T-helper 2 cell treated with Interferon-gamma antibody and Interleukin-4, amounts not matched to agents 100 ng/mL and 5 ng/mL, for 36 hours (primary cell): Measurements from ENCODE around the gene HAX1. TPM values are rescaled to one million over a fixed set of nuclear protein-coding genes. Genes with fewer than 3 reads are reported as not detected.
"Not testable (repeated sequence)": the region's sequence is repeated elsewhere in the genome, so short reads cannot be mapped to it uniquely, and the experiment has no call there.

ENCODE experiments used
- intact Hi-C: fragments of 100-400 bp; cut with micrococcal nuclease; formaldehyde crosslinking; loops from one replicate; pipeline ENCODE4 v1.15.1; 2023
- total RNA-seq: library from RNA; stranded (reverse); gene quantifications from 2 replicates; pipeline ENCODE4 v1.2.3, GENCODE V29; 2022

HAX1 gene
- total RNA-seq = 112 and 115 TPM in 2 replicates

DNA sequence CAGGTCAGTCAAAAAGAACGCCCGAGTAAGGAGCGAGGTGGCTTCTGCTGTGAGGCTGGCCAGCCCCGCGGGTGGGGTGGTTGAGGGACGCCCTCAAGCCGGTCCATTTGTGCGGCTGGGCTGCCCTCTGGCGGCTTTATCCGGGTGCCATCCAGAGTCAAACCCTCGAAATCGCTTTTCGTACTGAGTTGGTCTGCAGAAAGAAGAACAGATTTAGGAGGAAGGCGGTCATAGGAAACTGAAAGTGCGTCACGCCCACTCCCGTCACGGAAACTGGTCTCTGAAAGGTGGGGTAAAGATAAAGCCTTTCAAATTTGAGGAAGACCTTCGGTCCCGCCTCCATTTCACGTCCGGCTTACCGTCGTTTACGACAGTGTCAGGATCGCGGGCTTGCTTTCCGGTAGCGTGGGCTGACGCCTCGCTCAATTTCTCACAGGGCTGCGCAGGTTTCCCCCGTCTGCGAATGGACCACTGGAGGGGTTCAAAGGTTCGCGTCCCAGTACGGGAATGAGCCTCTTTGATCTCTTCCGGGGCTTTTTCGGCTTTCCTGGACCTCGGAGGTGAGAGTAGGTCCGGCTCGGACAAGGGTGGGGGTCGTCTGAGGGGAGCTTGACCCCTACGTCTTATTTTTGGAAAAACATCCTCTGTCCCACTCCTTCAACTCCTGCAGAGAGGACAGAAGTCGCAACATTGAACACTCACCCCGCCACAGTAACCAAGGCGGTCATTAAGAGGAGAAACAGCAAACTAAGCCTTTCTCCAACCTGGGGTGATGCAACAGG lies at the start of gene HAX1:
HAX1 (plus strand) TSS at position 413 of the 782 bp plus-strand sequence; CDS start at position 508, 95 bp downstream.
- intact Hi-C loops = loop anchor here (1.0 to 2.0 kb wide), 9 partner anchors 52 to 601 kb away; partner anchors contain the start of genes RPS27 and UBAP2L

DNA sequence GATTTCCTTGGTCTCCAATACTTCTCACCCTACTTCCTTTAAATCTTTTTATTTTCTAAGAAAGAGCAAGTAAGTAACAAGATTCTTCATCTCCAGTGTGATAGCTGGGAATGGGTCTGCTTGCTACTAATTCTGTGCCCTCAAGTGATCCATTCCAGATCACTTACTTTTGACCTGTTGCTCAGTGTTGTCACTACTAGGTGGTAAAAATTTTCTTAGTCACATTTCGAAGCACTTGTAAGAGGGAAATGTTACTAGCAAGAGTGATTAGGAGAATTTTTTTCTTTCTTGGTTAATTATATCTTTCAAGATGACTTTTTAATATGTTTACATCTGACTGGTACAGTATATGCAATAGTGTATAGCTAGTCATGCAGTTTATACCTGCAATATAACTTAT lies 49.5 kb upstream of the HAX1 start:
- intact Hi-C loops = loop anchor here (5.0 kb wide), 1 partner anchor 384 kb away; the partner anchor contains the start of gene ADAR

DNA sequence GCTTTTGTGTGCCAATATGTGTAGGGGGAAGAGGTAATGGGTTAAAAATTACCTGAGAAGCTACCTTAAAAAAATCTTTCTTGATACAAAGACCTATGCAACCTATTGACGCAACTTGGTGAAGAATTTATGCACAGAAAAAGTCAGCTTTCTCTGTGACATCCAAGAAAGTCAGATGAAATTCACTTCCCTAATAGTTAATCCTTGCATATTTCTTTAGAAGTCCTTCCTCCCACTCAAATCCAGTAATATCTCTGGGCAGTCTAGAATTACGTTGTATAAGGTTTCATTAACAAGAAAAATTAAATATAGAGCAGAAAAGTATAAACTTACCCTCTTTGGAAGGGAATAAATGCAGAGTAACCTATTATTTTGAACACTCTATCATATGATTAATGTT lies 48.8 kb upstream of the HAX1 start:
- intact Hi-C loops = loop anchor here (5.0 kb wide), 1 partner anchor 384 kb away; the partner anchor contains the start of gene ADAR

DNA sequence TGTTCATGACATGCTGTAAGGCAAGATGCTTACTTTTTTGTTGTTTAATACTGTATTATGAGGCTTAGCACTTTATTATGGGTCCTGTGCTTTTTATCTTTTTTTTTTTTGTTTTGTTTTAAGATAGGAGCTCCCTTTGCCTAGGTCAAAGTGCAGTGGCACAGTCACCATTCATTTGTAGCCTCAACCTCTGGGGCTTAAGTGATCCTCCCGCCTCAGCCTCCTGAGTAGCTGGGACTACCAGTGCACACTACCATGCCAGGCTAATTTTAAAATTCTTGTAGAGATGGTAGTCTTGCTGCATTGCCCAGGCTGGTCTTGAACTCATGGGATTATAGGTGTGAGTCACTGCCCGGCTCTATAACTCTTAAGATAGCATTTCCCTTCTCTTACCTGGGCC lies 47.1 kb upstream of the HAX1 start:
- intact Hi-C loops = no loop called here

DNA sequence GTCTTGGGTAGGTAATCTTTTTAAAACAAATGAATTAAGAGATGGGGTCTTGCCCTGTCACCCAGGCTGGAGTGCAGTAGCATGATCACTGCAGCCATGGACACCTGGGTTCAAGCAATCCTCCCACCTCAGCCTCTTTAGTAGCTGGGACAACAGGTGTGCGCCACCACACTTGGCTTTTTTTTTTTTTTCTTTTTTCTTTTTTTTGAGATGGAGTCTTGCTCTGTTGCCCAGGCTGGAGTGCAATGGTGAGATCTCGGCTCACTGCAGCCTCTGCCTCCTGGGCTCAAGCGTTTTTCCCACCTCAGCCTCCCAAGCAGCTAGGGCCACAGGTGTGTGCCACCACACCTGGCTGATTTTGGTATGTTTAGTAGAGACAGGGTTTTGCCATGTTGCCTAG lies 41.3 kb upstream of the HAX1 start:
- intact Hi-C loops = not testable (repeated sequence)

DNA sequence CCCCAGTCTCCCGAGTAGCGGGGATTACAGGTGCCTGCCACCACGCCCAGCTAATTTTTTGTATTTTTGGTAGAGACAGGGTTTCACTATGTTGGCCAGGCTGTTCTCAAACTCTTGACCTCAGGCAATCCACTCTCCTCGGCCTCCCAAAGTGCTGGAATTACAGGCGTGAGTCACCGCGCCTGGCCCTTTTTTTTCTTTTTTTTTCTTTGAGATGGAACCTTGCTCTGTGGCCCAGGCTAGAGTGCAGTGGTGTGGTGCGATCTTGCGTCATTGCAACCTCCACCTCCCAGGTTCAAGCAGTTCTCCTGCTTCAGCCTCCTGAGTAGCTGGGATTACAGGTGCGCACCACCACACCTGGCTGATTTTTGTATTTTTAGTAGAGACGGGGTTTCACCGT lies 39.3 kb upstream of the HAX1 start:
- intact Hi-C loops = not testable (repeated sequence)

DNA sequence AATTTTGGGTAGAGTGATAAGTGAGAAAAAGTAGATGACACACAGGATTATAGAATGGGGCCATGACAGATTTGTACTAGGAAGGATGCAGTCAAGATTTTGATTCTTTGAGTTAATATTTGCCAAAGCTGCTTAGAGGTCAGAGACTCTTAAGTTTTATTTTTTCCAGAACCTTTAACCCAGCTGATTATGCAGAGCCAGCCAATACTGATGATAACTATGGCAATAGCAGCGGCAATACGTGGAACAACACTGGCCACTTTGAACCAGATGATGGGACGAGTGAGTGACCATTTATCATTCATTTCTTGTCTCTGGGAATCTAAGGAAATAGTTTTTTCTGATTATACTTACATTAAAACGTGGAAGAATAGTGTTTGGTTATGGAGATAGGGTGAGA lies 35.6 kb upstream of the HAX1 start:
- intact Hi-C loops = no loop called here

DNA sequence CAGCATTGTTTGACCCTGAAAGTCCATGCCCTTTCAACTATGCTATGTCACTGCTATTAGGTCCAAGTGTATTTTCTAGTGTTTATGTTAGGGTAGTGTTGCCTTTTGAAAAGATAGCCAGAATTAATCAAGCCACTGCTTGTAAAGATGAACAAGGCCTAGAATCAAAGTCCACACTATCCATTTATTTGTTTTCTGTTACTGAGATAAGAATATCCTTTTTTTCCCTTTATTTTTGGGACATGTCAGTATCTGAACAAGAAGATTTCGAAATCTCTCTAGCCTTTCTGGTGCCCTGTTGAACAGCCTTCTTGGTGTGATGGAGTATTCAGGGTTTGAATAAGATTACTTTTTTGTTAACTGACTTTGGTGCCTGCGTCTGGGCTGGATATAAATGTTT lies 35.0 kb upstream of the HAX1 start:
- intact Hi-C loops = no loop called here

DNA sequence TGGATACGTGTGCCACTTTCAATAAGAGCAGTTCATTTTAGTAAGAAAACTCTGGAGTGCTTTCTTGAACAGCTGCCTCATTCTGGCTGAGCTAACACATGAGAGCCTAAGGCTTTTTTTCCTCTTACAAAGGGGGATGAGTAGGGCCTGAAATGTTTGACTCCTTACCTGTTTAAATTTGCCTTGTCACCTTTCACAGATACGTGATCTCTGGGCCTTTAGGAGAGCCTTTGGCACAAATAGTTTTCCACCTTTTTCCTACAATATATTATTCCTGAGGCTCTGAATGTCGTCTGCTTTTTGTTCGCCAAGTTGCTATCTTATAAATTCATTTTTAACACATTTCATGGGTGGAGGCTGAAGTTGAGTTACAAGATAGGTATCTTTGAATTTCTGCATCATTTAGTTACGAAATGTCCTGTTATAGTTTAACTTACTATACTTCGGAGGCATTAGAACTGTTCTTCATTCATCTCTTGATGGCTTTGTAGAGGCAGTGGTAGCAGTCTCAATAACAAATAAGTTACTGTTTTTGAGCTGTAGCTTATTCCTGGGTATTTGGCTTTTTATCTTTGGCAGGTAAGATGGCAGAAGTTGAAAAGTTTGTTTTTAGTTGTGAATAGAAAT lies 34.4 kb upstream of the HAX1 start:
- intact Hi-C loops = no loop called here

DNA sequence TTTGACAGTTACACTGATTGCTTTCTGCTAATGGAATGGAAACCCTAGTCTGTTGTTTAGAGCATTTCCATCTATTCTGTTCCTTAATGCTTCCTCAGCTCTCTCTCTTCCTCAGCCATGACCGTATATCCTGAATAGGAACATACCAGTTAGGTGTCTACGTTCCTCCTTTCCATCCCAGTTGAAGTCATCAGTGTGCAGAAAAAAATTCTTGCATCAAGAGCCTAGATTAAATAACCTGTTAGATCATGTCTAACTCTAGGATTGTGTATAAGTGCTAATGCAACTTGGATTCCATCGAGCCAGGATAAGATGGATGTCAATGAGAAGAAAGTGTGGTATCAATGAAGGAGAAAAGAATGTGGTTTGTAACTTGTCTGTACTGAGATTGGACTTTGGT lies 32.9 kb upstream of the HAX1 start:
- intact Hi-C loops = no loop called here

DNA sequence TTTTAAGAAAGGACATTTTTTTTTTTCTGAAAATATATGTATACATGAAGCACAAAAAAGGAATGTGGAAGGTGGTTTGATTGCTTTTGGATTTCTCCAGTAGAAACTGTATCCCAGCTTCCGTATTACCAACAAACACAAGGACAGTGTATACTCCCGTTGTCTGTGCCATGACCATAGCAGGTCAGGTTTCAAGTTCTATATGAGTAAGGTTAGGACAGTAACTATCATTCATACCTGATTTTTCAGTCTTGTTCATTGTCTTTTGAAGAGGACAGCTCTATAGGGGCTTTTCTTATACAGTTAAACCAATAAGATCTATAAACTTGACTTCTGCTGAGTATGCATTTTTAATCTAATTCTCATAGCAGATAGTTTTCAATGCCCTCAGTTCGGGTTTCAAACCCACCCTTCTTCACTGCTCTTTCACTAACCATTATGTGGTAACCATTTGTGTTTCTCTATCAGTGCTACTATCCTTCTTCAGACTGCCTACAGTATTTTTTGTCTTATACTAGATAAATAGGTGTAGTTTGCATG lies 32.1 kb upstream of the HAX1 start:
- intact Hi-C loops = no loop called here

DNA sequence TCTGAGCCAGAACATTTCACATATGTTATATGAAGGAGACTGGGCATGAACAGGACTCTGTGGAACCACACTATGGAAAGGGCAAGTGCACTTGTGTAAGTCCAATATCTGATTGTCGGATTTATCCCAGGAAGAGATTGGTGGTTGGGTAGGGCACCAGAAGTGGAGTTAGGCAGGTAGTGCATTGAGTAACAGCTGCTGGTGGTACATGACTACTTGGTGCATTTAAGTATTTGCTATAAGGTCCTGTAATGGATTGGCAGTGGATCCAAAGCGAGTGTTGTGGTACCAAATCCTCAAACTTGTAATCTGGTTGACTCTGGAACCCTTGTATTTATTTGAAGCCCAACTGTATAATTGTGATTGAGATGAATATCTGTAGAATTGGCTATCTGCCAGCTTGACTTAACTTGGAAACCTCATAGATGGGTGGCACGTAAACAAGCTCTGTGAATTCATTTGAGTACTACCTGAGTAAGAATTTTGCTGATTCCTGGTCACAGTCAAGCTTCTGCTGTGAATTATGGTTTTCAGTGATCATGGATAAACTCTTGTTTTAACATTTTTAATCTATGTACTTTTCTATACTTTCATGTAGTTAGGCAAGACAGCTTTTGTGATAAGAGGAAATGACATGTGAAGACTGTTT lies 30.6 kb upstream of the HAX1 start:
- intact Hi-C loops = no loop called here

DNA sequence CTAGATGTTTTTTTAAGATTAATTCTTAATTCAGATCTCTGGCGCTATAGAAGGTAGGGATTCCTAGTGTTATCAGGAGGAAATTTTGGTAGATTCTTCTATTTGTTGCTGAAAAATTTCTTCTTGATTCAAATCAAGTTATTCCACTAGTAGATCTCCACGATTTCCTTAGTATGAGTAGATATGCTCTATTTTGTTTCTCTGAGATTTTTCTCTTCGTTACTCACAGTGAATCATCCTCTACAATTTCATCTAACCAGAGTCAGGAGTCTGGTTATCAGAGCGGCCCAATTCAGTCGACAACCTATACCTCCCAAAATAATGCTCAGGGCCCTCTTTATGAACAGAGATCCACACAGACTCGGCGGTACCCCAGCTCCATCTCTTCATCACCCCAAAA lies 18.8 kb upstream of the HAX1 start:
- intact Hi-C loops = no loop called here

DNA sequence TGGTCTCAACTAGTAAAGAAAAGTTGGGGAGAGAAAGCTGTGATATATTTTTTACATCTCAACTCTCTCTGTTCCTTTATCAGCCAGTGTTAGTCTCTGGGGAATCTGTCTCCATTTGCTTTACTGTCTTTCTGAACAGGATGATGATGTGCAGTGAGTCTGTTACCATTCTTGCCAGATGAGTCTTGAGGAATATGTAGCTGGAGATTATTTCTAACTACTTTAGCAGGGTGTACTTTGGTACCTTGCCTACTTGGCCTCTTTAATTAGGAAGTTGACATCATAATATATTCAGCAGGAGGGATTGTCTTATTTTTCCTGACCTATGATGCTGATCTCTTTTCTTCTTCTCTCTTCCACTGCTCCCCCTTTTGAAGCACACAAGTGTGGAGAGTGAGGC lies 15.7 kb upstream of the HAX1 start:
- intact Hi-C loops = no loop called here

DNA sequence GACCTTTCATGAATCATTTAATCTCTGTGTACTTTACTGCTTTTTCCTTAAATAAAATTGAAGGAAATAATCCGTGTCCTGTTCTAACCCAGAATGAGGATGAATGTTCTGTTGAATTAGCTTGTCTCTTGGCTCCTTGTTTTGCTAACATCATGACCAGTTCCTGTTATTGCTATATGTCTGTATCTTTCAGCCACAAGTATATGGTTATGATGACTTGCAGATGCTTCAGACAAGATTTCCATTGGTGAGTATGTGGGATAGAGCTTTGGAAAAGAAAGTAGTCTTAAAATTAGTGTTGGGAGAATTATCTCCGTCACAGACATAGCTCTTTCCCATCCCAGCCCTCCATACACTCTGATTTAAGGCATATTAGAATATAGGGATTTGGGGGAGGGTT lies 13.6 kb upstream of the HAX1 start:
- intact Hi-C loops = no loop called here

DNA sequence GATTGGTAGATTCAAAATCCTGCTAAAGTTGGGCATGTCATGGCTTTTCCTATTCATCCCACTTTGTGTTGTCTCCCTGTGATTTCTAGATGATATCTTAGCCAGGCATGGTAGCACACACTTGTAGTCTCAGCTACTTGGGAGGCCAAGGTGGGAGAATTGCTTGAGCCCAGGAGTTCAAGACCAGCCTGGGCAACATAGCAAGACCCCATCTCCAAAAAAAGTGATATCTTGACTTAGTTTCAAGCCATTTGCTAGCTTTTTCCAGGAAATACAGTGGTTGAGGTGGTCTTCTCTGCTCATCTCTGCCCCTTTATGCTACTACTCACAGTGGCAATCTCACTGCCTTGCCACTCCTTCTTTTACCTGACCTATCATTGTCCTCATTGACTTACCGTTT lies 12.3 kb upstream of the HAX1 start:
- intact Hi-C loops = no loop called here

DNA sequence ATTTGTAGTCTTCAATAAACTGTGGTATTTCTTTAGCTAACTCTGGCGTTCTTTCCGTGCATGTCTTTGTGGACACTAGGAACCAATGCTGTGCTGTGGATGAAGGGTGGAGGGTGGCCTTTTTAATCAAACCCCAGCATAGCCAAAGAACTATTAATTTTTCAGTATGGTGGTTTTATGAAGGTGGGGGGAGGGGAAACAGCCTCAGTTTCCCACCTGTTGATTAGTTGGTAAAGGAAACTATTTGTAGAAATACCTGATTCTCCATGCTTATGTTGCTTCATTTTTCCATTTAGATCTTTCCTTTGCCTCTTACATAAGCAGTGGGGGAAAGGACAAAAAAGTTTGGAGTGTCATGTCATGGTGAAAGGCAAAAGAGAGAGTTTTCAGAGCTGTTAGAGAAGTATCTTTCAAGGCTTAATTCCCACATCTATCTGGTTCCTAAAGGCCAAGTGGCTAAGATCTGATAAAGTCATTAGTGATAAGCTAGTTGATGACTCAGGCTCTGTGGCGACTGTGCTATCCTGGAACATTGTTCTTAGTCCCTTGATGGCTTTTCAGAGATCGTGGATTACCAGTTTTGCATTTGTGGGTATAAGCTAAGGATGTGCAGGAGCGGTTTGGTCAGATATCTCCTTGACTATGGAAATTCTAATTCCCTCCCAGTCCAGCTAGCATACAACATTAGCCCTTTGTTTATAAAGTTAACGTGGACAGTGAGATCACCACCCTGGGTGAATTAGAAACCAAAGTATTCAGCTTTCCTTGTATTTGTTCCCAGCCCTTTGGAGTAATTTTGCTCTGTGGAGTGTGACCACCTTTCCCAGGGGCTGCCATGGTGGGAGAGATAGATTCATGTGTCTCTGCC lies 8.7 kb upstream of the HAX1 start:
- intact Hi-C loops = no loop called here

DNA sequence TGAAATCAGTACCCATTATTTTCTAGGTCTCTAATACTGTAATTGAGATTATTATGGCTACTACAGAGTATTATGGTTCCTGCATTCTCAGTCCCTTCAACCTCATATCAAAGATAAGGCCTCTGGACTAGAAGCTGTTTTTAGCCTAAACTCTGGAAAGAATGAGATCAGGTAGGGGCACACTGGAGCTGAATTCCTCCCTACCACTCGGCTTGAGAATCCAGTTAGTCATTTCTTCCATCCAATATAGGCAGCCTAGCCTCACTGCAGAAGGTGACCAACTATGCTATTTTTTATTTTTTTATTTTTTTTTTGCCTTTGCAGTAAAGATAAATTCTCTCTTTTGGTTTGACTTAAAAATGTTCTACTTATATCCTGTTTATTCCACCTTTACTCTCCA lies 8.0 kb upstream of the HAX1 start:
- intact Hi-C loops = no loop called here

DNA sequence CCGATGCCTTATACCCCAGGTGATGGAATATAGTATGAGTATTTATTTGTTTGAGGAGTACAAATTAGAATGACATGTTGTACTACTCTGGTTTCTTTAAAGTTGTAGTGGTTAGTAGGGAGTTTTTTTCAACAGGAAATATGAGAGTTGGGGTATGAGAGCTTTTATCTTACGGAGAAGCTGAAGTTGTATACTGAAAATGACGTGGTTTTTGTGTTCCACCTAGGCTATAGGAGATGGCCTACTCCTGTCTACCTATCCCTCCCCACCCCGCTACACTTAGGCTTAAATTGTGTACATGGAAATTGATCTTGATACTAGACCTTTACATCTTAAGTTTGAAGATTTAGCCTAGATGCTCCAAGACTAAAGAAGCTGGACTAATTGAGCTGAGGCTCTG lies 6.8 kb upstream of the HAX1 start:
- intact Hi-C loops = no loop called here

DNA sequence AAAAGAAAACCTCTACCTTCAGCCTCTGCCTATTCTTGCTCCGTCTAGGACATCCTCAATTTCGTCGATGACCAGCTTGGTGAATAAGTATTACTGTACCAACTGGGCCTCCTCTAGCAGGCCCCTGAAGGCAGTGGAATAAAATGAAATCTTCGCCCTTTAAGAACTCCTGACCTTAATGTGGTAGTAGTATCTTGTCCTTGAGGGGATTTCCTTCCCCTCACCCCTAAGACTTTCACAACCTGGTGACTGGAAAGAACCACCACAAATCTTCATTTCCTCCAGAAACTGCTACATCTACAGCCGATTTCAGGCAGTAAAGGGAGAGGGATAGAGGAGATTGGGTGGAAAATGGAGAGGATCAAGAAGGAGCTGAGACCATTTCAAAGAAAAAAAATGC lies 1.6 kb upstream of the HAX1 start:
- intact Hi-C loops = no loop called here

DNA sequence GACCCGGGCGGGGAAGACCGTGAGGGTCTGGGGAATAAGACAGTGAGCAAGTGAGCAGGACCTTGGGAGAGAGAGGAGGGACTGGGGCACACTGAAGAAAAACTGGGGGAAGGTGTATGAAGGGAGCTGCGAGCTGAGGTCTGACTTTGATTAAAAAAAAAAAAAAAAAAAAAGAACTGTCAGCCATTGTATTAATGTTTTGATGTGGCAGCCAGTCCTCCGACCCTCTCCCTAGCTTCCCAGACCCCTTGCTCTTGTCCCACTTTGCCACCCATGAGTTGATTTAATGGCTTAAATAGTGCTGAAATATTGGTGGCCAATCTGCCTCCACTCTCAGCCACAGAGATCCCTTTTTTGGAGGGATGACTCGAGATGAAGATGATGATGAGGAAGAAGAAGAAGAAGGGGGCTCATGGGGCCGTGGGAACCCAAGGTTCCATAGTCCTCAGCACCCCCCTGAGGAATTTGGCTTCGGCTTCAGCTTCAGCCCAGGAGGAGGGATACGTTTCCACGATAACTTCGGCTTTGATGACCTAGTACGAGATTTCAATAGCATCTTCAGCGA lies 652 bp downstream of the HAX1 start:
- intact Hi-C loops = loop anchor here (1.0 to 2.0 kb wide), 9 partner anchors 52 to 602 kb away; partner anchors contain the start of genes RPS27 and UBAP2L
